NCI-H2171 (cell line): ENCODE data around the gene STARD10.
"Not testable (repeated sequence)": the region's sequence is repeated elsewhere in the genome, so short reads cannot be mapped to it uniquely, and the experiment has no call there.

Experiments
- DNase-seq: peaks from one replicate; lab custom pipeline; 2025; lab: John Stamatoyannopoulos, UW

The STARD10 gene

GRCh38 chr11:72807792-72808191 lies 13.9 kb upstream of the STARD10 start:
- no peak for DNase-seq

DNA sequence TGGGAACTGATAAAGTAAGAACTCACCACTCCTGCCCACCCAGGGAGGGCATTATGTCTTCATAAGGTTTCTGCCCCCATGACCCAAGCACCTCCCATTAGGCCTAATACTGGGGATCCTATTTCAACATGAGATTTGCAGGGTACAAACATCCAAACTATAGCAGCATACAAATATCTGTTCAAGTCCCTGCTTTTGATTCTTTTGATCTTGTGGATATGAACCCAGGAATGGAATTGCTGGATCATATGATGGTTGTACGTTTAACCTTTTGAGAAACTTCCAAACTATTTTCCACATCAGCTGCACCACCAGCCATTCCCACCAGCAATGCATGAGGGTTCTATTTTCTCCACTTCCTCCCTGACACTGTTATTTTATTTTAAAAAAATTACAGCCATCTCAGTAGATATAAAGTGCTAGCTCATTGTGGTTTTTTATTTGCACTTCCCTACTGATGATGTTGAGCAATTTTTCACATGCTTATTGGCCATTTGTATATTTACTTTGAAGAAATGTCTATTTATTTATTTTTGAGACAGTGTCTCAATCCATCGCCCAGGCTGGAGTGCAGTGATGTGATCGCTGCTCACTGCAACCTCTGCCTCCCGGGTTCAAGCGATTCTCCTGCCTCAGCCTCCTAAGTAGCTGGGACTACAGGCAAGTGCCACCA lies 13.3 kb upstream of the STARD10 start:
- no peak for DNase-seq

- not testable (repeated sequence) for DNase-seq
Measured at GRCh38 chr11:72806378-72806777, 12.5 kb upstream of the STARD10 start.

GRCh38 chr11:72805216-72805615 lies 11.4 kb upstream of the STARD10 start:
- no peak for DNase-seq

DNA sequence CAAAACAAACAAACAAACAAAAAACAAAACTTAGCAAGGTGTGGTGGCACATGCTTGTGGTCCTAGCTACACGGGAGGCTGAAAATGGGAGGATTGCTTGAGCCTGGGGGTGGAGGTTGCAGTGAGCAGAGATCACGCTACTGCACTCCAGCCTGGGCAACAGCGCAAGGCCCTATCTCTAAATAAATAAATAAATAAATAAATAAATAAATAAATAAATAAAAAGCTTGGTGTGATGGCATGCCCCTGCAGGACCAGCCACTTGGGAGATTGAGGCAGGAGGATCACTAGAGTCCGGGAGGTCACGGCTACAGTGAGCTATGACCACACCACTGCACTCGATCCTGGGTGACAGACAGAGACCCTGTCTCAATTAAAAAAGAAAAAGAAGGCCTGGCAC lies 9.0 kb upstream of the STARD10 start:
- no peak for DNase-seq

DNA sequence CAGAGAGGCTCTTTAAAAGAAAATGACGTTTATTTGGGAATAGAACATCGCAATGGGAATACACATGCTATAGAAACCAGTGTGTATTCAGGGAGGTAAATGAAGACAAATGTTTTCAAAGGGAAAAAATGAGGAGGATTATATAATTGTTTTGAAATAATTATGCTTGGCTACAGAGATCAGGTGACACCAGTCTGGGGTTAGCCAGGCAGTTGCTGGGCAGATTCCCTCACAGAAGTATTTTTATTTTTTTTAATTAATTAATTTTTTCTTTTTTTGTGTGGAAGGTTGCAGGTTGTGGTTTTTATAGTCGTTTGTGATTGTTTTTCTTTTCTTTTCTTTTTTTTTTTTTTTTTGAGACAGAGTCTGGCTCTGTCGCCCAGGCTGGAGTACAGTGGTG lies 5.6 kb upstream of the STARD10 start:
- DNase-seq: no peak

DNA sequence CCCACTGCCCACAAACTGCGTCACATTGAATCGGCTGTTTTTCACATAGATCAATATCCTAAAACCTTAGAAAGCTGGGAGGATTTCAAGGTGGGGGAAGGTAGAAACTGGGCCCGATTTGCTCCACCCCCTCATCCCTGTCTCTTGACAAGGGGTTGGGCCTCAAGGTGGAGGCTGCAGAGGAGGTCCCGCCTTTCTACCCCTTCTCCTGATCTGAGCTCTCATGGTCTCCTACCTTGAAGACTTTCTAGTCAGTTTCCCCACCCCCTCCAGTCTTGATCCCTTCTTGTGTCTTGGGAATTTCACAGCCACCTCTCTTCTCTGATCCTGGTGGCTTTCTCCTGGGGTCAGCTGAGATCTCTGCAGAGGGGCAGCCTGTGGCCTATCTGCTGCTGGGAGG lies 4.5 kb upstream of the STARD10 start:
- no peak for DNase-seq

- DNase-seq: no peak
Measured at GRCh38 chr11:72793076-72793424, 797 bp downstream of the STARD10 start.

- no peak for DNase-seq
Measured at GRCh38 chr11:72792437-72793021, 1.3 kb downstream of the STARD10 start.

- not testable (repeated sequence) for DNase-seq
Measured at GRCh38 chr11:72791228-72791627, 2.6 kb downstream of the STARD10 start.

DNA sequence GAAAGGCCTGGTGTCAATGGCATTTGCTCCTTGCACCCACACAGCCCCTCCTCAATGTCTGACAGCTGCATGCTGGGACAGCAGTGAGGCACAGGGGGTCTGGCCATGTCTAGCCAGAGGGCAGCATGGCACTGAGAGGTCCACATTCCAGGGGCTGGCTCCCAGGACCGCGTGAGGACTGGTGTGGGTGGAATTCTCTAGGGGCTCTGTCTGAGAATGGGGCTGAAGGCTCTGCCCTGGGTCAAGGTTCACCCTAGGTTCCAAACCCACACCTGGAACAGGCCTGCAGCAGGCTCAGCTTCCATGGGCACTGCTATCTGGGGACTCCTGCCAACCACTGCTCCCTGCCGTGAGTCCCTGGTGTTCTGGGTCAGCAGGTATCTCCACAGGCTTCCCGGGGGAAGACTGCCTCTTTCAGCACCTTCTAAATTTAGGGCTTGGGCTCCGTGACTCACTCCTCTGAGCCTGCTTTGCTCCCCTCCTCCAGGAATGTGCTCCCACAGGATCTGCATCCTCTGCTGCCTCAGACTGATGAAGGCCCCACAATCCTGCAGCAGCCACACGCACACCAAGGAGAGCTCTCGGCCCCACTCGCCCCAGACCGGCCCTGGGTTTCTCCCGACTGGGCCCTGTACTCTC lies 4.2 kb downstream of the STARD10 start:
- DNase-seq: no peak

DNA sequence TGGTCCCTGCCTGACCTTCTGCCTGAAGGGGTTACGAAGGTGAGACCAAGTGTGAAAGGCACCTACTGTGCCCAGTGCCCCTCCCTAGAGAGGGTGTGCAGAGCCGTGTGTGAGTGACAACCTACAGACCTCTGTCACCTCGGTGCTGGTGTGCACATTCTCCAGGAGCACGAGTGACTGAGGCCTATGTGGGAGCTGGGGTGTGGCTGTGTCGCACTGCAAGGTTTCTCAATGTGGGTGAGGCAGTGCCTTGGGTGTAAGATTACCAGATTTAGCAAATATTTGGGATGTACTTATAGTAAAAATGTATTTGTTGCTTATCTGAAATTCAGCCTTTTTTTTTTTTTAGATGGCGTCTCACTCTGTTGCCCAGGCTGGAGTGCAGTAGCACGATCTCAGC lies 5.6 kb downstream of the STARD10 start:
- no peak for DNase-seq

- DNase-seq: no peak
Measured at GRCh38 chr11:72787216-72788104, 6.4 kb downstream of the STARD10 start.

DNA sequence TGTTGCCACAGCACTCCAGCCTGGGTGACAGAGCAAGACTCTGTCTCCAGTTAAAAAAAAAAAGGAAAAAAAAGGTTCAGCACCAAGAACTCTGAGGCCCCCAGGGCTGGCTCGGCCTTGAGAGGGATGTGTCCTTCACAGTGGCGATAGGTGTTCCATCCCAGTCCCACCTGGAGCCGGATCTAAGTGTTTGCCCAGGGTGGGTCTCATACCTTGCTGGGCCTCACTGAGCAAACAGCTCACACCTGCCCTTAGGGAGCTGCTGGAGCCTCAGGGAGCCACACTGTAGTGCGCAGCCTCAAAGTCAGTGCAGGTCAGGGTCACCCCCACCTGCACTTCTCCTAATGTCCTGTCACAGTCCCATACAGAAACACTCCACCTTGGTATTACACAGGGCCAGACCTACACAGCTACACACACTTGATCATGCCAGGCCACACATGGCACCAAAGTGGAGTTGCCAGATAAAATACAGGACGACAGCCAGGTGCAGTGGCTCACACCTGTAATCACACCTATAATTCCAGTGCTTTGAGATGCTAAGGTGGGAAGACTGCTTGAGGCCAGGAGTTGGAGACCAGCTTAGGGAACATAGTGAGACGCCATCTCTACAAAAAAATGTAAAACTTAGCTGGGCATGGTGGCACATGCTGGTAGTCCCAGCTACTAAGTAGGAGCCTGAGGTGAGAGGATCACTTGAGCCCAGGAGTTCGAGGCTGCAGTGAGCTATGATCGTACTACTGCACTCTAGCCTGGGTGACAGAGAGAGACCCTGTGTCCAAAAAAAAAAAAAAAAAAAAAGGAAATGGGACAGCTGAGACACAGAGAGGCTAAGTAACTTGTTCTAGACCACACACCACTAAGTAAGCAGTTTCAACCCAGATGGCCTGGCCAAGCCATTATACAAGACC lies 7.3 kb downstream of the STARD10 start:
- no peak for DNase-seq

- no peak for DNase-seq
Measured at GRCh38 chr11:72784662-72785061, 9.2 kb downstream of the STARD10 start.

DNA sequence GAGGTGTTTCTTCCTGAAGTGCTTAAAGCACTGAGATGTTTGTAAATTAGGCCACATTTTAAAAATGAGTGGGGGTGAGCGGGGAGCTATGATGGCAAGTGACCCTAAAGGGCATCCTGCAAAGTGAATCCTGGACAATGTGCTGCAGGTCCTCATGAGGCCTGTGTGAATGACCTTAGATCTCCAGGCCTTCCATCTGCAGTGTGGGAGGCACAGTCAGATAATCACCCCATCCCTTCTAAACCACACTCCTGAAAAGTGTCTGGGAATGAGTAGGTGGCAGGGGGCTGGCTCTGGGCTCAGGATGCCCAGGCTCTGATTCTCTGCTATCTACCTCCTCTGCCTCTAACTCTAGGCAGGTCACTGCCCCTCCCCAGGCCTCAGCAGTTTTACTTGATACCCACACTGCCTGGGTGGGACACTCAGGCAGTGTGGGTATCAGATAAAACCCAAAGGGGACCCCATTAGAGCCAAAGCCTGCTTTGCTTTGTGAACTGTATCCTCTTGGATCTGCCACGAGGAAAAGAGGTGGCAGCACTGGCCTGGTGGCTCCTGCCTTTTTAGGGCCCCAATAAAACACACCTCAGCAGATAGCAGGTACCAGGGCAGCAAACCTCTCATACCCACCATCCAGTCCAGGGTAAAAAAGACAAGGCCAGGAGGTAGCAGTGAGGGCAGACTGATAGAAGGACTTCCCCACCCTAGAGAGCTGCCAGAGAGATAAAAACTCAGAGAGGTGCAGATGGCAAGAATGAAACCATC lies 10.5 kb downstream of the STARD10 start:
- no peak for DNase-seq

GRCh38 chr11:72782081-72782920 lies 11.5 kb downstream of the STARD10 start:
- peak; percentile 44 for DNase-seq

DNA sequence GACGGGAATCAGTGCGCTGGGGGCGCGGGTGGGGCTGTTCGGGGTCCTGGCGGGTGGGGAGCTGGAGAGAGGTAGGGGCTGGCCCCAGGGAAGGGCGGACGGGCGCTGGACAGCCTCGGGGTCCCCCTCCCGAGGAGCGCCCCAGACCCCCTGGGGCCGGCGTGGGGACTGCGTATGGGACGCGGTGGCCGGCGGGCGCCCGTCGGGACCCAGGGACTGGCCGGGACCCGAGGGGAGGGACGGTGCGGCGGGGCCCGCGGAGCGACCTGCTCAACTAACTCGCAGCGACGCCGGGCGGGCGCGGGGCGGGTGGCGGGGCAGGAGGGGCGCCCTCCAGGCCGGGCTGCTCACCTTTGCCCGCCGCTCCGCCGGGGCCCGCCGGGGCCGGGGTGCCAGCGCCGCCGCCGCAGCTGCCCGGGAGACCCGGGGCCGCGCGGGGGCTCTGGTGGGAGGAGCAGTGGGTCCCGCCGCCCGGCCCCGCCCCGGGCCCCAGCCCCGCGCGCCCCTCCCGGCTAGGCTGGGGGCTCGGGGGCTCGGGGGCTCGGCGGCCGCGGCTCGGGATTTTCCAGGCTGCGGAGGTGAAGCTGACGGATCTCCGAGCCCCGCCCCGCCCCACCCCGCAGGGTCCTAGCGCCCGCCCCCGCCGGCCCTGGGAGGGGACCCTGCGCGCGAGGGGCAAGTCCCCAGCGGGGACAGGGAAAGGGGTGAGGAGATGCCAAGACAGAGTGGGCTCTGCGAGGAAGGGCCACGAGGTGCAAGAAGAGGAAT lies 12.3 kb downstream of the STARD10 start:
- DNase-seq: no peak

DNA sequence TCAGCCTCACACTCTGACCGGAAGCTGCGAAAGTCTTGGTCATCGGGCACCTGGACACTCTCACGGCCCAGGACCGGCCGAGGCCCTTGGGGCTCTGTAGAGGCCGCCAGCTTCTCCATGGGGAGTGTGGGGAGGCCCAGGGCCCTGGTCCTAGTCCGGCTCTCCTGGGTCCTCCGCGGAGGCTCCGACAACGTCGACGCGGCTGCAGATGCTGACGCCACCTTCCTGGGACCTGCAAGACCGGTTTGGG lies 12.9 kb downstream of the STARD10 start:
- DNase-seq: no peak
